Measurements from ENCODE around the gene MDM4. TPM values are rescaled to one million over a fixed set of nuclear protein-coding genes. Genes with fewer than 3 reads are reported as not detected.
"Not testable (repeated sequence)": the region's sequence is repeated elsewhere in the genome, so short reads cannot be mapped to it uniquely, and the experiment has no call there.

MDM4 gene
- polyA plus RNA-seq, 6 donors from 2014 or later = 12.6 to 50.8 (median 28.2) TPM

GRCh38 chr1:204560590-204561150 is 44.5 kb downstream of the MDM4 start:
- H3K27ac Mint-ChIP-seq = peak overlapping the region; percentile 51 to 91 (median 76)
- no peaks in the 10 kb centered on the region for H3K27me3 Mint-ChIP-seq
- DNase-seq = no peak
- H3K9me3 Mint-ChIP-seq = no peaks in the 10 kb centered on the region
- H3K4me1 Mint-ChIP-seq = peaks cover 47 to 80% (median 58%) of the 10 kb centered on the region in 3 donors
- H3K36me3 Mint-ChIP-seq = peaks cover 22 to 26% of the 10 kb centered on the region in 2 donors
- H3K4me3 Mint-ChIP-seq = no peak overlapping the region
- no peak for ATAC-seq (ENCODE audit: low read depth in 2 of 2)

DNA sequence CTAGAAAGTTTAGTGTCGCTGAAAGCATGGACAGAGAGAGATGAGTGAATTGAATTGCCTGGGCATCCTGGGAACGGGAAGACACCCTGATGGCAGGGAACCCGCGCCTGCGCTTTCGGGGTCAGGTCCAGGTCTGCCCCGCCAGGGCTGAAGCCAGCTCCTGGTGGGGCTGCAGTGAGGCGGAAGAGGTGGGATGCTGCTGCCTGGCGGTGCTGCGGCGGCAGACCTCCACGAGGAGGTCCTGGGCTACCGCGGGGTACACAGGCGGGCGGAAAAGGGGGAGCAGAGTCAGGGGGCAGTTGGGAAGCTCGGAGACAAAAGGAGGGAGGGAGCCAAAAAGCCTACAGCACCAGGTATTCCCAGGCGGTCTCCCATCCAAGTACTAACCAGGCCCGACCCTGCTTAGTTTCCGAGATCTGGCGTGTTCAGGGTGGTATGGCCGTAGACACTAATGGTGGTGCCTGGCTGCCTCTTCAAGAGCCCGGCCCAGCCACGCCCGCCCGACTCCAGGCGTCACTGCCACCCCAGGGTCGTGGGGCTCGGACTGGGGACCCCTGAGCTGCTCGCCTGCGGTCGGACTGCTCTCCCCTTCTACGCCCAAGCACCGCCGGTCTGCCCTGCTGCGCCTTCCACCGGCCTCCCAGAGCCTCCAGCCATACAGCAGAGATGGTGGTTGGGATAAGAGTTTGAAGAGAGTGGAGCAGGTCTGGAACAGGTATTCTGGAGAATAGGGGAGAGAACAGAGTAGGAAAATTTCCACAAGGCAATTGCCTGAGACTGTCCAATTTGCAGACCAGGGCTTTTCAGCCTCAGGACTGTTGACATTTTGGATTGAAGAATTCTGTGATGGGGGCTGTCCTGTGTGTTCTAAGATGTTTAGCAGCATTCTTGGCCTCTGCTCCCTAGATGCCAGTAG is 46.1 kb downstream of the MDM4 start:
- peaks cover 22 to 26% of the 10 kb centered on the region in 2 donors for H3K36me3 Mint-ChIP-seq
- H3K4me1 Mint-ChIP-seq = peaks cover 48 to 78% (median 61%) of the 10 kb centered on the region in 3 donors
- H3K9me3 Mint-ChIP-seq = no peaks in the 10 kb centered on the region
- H3K27ac Mint-ChIP-seq = peak overlapping the region; percentile 60 to 95 (median 67)
- H3K4me3 Mint-ChIP-seq = no peak overlapping the region
- DNase-seq (no peak), ATAC-seq (ENCODE audit: low read depth in 2 of 2) (no peak)
- H3K27me3 Mint-ChIP-seq = no peaks in the 10 kb centered on the region

GRCh38 chr1:204563307-204563706 is 47.1 kb downstream of the MDM4 start:
- Mint-ChIP-seq H3K9me3 (no peaks in the 10 kb centered on the region), H3K27ac (peak overlapping the region in 5 of 6 donors; percentile 12 to 89 (median 70)), H3K4me1 (peaks cover 48 to 73% (median 61%) of the 10 kb centered on the region in 3 donors), H3K36me3 (peaks cover 27 to 33% of the 10 kb centered on the region in 2 donors), H3K4me3 (peak overlapping the region in 1 of 8 donors; percentile 87), H3K27me3 (no peaks in the 10 kb centered on the region)
- ATAC-seq (ENCODE audit: low read depth in 2 of 2) = no peak
- no peak for DNase-seq

DNA sequence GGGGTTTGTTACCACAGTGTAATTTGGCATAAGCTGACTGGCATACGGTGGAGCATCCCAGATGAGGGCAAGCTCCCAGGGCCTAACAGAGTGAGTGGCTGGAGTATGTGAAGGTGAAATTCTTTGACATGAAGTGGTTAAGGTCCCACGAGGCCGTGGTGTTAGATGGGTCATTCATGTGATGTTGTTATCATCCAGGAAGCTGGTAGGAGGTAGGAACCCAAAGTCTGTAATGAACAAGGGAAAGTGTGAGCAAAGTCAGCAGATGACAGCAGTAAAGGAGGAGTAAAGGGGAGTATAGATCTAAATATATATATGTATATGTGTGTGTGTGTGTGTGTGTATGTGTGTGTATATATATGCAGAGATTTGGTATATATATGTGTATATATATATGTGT is 47.6 kb downstream of the MDM4 start:
- Mint-ChIP-seq H3K9me3 (no peaks in the 10 kb centered on the region), H3K4me1 (peaks cover 48 to 69% (median 61%) of the 10 kb centered on the region in 3 donors), H3K27me3 (no peaks in the 10 kb centered on the region), H3K4me3 (peak overlapping the region in 2 of 8 donors; percentile 71 to 87), H3K27ac (peak overlapping the region in 5 of 6 donors; percentile 69 to 97 (median 84)), H3K36me3 (peaks cover 27 to 34% of the 10 kb centered on the region in 2 donors)
- DNase-seq = no peak
- no peak for ATAC-seq (ENCODE audit: low read depth in 2 of 2)

- peaks cover 25 to 31% of the 10 kb centered on the region in 2 donors for H3K36me3 Mint-ChIP-seq
- H3K4me3 Mint-ChIP-seq = peak overlapping the region in 6 of 8 donors; percentile 4 to 73 (median 21)
- H3K27me3 Mint-ChIP-seq = no peaks in the 10 kb centered on the region
- peak overlapping the region; percentile 89 to 100 (median 96) for H3K27ac Mint-ChIP-seq
- DNase-seq (peak; percentile 76), ATAC-seq (ENCODE audit: low read depth in 2 of 2) (peak; percentile 86 to 89)
- H3K4me1 Mint-ChIP-seq = peaks cover 46 to 59% (median 57%) of the 10 kb centered on the region in 3 donors
- no peaks in the 10 kb centered on the region for H3K9me3 Mint-ChIP-seq
Measured at GRCh38 chr1:204564835-204565234, 48.6 kb downstream of the MDM4 start.

GRCh38 chr1:204565617-204566582 is 49.7 kb downstream of the MDM4 start:
- ATAC-seq (ENCODE audit: low read depth in 2 of 2) (peak; percentile 55 to 63), DNase-seq (peak; percentile 71)
- Mint-ChIP-seq H3K4me1 (peaks cover 35 to 51% (median 46%) of the 10 kb centered on the region in 3 donors), H3K9me3 (no peaks in the 10 kb centered on the region), H3K36me3 (peaks cover 20 to 23% of the 10 kb centered on the region in 2 donors), H3K27ac (peak overlapping the region; percentile 89 to 100 (median 97)), H3K4me3 (peak overlapping the region in 6 of 8 donors; percentile 1 to 46 (median 32)), H3K27me3 (no peaks in the 10 kb centered on the region)

GRCh38 chr1:204566583-204566955 is 50.4 kb downstream of the MDM4 start:
- H3K27ac Mint-ChIP-seq = peak overlapping the region in 3 of 6 donors; percentile 26 to 89 (median 81)
- no peak for ATAC-seq (ENCODE audit: low read depth in 2 of 2)
- DNase-seq = no peak
- no peaks in the 10 kb centered on the region for H3K9me3 Mint-ChIP-seq
- no peaks in the 10 kb centered on the region for H3K27me3 Mint-ChIP-seq
- H3K36me3 Mint-ChIP-seq = peaks cover 15 to 27% of the 10 kb centered on the region in 2 donors
- no peak overlapping the region for H3K4me3 Mint-ChIP-seq
- peaks cover 31 to 45% (median 41%) of the 10 kb centered on the region in 3 donors for H3K4me1 Mint-ChIP-seq

DNA sequence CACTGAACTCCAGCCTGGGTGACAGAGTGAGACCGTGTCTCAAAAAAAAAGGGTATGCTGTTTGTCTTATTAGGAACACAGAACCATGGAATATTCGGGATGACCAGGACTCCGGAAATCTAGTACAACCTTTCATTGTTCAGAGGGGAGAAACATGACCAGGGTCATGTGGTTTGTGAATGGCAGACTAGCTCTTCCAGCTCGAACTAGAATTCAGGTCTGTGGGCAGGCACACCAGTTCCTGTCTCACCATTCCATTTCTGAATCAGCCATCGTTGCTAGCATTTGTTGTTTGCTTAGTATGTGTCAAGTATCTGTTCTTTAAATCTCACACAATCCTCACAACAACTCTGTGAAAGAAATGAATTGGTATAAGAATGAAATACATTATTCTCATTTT is 50.9 kb downstream of the MDM4 start:
- no peaks in the 10 kb centered on the region for H3K27me3 Mint-ChIP-seq
- H3K27ac Mint-ChIP-seq = peak overlapping the region in 3 of 6 donors; percentile 22 to 89 (median 61)
- H3K36me3 Mint-ChIP-seq = peaks cover 10 to 24% of the 10 kb centered on the region in 2 donors
- DNase-seq (no peak), ATAC-seq (ENCODE audit: low read depth in 2 of 2) (no peak)
- peaks cover 27 to 40% (median 36%) of the 10 kb centered on the region in 3 donors for H3K4me1 Mint-ChIP-seq
- no peak overlapping the region for H3K4me3 Mint-ChIP-seq
- no peaks in the 10 kb centered on the region for H3K9me3 Mint-ChIP-seq

DNA sequence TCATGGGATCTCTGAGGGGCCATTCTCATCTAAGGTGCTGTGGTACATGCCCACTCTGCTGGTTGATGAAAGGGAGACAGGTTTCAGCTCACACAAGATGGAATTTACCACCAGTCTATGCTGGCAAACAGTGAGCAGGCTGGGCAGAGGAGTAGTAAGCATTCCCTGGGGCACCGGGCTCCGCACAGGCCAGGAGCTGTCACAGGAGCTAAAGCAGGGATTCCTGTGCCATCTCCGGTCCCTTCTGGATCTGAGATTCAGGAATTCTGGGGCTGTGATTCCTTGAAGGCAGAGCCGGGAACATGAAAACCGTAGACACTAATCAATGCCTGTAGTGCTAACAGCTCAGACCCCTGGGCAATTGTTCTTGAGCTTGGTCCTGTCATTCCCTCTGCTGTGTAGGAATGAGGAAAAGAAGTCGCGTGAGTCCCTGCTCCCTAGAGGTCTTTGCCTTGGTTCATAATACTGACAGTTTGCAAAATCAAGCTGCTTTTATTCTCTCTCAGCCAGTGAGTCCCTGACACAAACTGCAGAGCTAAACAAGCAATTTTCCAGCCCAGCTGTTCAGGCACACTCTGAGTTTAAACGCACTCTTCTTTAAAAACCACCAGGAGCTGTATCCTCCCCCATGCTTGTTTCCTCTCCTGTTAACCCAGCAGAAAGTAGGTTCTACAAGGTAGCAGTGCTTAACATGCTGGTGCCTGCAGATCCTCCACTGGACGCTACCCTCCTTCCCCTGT is 52.5 kb downstream of the MDM4 start:
- Mint-ChIP-seq H3K27ac (peak overlapping the region in 3 of 6 donors; percentile 19 to 72 (median 31)), H3K9me3 (no peaks in the 10 kb centered on the region), H3K27me3 (no peaks in the 10 kb centered on the region), H3K36me3 (peaks cover 19 to 22% of the 10 kb centered on the region in 2 donors), H3K4me3 (no peak overlapping the region), H3K4me1 (peaks cover 20 to 32% (median 27%) of the 10 kb centered on the region in 3 donors)
- DNase-seq (no peak), ATAC-seq (ENCODE audit: low read depth in 2 of 2) (no peak)

DNA sequence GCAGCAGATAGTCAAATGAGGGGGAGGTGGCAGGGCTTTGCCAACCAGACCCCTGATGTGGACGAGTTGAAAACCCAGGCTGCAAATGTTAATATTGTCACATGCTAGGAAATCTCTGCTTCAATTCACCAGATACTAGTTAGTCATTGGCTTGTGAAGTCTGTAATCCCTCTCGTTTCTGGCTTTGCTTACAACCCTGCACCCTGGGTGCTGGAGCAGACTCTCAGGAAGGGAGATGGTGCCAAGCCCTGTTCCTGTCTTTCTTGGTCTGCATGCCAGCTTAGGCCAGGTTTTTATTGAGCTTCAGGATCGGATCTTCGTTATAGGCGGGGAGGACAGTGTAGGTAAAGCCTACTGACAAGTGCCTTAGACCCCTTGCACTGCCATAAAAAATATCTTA is 53.3 kb downstream of the MDM4 start:
- Mint-ChIP-seq H3K9me3 (no peaks in the 10 kb centered on the region), H3K4me1 (peaks cover 14 to 27% (median 24%) of the 10 kb centered on the region in 3 donors), H3K27ac (peak overlapping the region in 2 of 6 donors; percentile 31 to 64), H3K27me3 (no peaks in the 10 kb centered on the region), H3K36me3 (peaks cover 18 to 25% of the 10 kb centered on the region in 2 donors), H3K4me3 (no peak overlapping the region)
- DNase-seq (no peak), ATAC-seq (ENCODE audit: low read depth in 2 of 2) (no peak)

DNA sequence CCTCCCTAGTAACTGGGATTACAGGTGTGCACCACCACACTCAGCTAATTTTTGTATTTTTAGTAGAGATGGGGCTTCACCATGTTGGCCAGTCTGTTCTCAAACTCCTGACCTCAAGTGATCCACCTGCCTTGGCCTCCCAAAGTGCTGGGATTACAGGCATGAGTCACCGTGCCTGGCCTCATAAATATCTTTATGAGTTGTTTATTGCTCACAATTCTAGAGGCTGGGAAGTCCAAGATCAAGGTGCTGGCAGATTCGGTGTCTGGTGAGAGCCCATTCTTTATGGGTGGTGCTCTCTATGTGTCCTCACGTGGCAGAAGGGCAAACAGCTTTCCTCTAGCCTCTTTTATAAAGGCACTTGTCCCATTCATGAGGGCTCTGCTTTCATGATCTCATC is 53.8 kb downstream of the MDM4 start:
- Mint-ChIP-seq H3K27ac (peak overlapping the region in 2 of 6 donors; percentile 19 to 64), H3K4me1 (peaks cover 14 to 21% (median 19%) of the 10 kb centered on the region in 3 donors), H3K36me3 (peaks cover 18 to 25% of the 10 kb centered on the region in 2 donors)
- not testable (repeated sequence) for H3K4me3 Mint-ChIP-seq; H3K27me3 Mint-ChIP-seq; ATAC-seq (ENCODE audit: low read depth in 2 of 2); H3K9me3 Mint-ChIP-seq; DNase-seq

- Mint-ChIP-seq H3K36me3 (peaks cover 18 to 25% of the 10 kb centered on the region in 2 donors), H3K4me3 (no peak overlapping the region), H3K4me1 (peaks cover 7 to 10% (median 10%) of the 10 kb centered on the region in 3 donors), H3K9me3 (no peaks in the 10 kb centered on the region), H3K27ac (no peak overlapping the region), H3K27me3 (no peaks in the 10 kb centered on the region)
- no peak for DNase-seq
- no peak for ATAC-seq (ENCODE audit: low read depth in 2 of 2)
Measured at GRCh38 chr1:204571128-204571527, 54.9 kb downstream of the MDM4 start.
